ENCODE results near the gene TFF2.

DNA sequence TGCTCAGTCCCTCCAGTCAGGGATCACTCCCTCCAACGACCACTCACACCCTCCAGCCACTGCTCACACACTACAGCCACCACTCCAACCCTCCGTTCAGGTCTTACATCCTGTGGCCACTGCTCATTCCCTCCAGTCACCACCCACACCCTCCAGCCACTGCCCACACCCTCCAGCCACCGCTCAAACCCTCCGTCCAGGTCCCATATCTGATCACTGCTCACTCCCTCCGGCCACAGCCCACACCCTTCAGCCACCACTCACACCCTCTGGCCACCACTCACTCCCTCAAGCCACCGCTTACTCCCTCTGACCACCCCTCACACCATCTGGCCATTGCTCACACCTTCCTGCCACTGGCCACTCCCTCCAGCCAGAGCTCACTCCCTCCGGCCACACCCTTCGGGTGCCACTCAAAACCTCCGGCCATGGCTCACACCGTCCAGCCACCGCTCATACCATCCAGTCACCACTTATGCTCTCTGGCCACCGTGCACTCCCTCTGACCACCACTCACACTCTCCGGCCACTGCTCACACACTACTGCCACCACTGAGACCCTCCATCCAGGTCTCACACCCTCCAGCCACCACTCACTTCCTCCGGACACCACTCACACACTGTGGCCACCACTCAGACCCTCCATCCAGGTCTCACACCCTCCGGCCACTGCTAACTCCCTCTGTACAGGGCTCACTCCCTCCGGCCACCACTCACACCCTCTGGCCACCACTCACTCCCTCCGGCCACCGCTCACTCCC is 20.3 kb upstream of the TFF2 start:
- TF ChIP-seq, protein P1, sequence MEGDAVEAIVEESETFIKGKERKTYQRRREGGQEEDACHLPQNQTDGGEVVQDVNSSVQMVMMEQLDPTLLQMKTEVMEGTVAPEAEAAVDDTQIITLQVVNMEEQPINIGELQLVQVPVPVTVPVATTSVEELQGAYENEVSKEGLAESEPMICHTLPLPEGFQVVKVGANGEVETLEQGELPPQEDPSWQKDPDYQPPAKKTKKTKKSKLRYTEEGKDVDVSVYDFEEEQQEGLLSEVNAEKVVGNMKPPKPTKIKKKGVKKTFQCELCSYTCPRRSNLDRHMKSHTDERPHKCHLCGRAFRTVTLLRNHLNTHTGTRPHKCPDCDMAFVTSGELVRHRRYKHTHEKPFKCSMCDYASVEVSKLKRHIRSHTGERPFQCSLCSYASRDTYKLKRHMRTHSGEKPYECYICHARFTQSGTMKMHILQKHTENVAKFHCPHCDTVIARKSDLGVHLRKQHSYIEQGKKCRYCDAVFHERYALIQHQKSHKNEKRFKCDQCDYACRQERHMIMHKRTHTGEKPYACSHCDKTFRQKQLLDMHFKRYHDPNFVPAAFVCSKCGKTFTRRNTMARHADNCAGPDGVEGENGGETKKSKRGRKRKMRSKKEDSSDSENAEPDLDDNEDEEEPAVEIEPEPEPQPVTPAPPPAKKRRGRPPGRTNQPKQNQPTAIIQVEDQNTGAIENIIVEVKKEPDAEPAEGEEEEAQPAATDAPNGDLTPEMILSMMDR (IDR thresholded peaks at IDR 0.05), result no peak
- TF ChIP-seq POLR2AphosphoS5 (IDR thresholded peaks at IDR 0.05) (no peak), EP300 (IDR thresholded peaks at IDR 0.05) (no peak)
